NCI-H345 treated with DMSO at 0.1 percent for 48 hours (cell line): ENCODE data around the gene NXPH4.

Experiments used
- DNase-seq: peaks from one replicate; lab custom pipeline; 2025; ENCODE audit not compliant: unreplicated experiment; lab: John Stamatoyannopoulos, UW

The NXPH4 gene

DNA sequence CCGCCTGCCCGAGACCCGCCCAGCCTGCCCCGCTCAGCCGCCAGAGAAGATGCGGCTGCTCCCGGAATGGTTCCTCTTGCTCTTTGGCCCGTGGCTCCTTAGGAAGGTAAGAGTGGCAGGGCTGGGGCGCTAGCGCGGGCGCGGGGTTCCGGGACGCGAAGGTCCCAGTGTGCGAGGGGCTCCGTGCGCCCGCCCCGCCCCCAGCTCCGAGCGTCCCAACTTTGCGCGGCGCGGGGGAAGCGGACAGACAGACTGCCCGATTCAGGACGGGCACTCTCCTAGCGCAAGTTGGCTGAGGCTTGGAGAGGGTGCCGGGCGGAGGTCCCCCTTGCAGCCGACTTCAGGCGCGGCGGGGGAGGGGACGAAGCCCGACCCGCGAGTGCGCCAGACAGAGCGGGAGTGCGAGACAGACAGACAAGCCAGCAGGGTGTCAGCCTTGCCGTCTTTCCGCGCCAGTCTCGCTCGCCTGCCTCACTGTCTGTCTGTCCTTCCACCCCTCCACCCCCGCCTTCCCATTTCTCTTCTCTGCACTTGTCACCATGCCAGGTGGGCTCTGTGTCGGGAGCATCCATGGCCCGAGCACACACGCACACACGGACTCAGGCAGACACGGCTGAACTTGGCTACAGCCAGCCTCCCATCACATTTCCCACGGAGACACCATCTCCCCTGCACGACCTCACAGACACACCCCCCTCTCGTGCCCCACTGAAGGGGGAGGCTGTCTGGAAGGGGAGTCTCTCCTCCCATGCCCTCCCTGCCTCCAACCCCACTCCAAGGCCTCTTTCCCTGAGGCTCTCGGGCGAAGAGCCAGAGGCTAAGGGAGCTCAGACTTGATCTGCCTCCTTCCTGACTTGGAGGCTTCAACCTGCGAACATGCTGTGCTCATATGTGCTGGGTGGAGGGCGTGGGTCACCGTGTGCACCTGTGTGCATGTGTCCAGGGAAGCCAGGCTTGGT lies 606 bp downstream of the NXPH4 start:
- DNase-seq, result peak; percentile 10

DNA sequence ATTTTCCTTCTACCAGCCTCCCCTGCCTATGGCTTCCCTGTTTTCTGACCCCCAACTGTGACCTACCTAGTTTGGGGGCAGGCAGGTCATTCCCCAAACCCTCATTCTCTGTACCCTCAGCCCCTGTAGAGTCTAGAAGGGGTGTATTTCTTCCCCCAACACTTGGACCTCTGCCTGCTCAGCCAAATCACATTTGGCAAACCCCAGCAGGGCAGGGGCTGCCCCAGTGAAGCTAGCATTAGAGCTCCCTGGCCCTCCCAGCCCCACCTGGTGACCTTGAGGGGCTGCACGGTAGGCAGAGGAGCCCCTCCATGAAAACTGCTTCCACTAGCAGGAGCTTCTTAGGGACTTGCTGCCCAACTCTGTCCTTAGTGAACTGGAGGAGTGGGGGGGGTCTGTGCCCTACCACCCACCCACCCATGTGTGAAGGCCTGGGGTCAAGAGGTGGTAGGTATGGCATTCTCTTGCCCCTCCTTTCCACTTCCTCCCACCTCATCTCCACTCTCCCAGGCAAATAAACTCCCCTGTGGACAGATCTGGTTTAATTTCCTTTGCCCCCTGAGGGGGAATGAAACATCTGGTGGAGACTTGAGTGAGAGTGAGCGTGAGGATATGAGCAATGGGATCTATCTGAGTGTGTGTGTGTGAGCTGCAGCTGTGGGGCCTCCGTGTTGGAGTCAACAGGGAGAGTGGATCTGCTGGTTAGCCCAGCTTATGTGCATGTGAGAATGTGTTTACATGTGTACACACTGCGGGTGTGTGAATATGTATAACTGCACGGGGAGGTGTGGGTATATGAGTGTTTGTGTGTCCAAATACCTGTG lies 1.6 kb downstream of the NXPH4 start:
- DNase-seq, result no peak

DNA sequence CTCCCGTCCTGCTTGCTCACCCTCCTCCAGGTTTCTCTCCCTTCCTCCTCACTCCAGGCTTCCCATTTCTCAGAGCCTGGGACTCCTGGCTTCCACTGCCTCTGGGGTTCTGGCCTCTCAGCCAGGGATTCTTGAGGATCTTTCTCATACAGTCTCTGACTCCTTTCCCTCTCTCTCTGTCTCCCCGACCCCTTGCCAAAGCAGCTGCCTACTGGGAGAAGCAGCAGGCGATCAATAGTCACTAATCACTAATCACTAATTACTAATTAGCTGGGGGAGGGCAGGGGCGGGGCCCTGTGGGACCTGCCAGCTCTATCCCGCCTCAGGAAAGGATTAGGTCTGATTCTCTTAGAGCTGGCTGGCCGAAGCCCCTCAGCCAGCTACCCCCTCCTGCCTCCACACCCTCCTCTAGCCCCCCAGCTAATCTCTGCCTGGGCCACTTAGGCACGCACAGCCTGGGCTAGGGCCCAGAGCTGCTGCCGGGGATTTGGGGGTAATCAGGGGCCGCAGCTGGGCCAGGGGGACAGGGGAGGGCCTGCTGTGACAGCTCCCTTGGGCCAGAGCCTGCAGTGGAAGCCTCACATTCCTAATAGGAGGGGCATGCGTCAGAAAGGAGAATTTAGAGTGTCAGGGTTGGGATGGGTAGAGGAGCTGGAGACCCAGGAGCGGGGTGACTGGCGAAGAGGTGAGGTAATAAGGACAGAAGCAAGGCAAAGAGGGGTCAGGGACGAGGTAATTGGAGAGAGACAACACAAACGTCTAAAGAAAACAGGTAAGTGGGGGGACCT lies 2.8 kb downstream of the NXPH4 start:
- DNase-seq, result no peak

DNA sequence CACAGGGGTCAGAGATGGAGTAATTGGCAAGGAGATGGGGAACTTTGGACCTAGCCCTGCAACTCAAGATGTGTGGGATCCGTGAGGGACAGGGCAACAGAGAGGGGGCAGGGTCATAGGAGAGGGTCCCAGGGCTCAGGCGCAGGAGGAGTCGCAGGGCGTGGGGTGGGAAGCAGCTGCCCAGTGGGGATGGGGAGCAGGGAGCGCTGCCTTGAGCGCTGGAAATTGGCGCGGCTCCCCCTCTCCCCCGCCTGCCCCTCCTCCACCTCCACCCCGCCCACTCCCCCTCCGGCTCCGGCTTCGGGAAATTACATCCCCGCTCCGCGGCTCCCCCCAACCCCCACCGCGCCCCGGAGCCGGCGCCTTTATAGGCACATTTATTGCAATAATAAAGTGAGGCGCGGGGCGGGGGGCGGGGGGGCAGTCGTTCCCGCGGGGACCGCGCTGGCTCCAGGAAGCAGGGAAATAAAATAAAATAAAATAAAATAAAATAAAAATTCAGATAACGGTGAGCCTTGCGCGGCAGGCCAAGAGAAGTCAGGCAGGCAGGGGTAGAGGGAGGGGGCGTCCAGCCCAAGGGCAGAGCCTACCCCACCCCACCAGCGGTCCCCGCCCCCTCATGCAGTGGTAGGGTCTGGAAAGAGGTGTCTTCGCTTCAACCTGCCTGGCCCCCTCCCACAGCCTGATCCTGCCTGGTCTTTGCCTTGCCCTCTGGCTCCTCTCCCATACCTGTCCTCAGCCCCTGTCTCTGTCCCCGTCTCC lies 3.6 kb downstream of the NXPH4 start:
- DNase-seq, result no peak

DNA sequence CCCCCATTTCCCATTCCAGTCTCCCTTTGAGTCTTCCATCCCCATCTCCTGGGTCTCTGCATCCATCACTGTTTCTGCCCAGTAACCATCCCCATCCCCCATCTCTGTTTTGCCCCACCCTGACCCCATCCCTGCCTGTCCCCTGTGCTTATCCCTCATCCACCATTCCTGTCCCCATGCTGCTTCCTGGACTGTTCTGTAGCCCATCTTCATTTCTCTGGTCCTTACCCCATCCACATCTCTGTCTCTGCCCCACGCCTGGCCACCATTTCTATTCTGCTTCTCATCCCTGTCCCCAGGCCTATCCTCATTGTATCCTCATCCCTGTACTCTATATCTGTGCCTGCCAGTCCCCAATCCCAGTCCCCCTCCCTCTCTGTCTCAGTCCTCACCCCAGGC lies 4.2 kb downstream of the NXPH4 start:
- DNase-seq, result no peak

DNA sequence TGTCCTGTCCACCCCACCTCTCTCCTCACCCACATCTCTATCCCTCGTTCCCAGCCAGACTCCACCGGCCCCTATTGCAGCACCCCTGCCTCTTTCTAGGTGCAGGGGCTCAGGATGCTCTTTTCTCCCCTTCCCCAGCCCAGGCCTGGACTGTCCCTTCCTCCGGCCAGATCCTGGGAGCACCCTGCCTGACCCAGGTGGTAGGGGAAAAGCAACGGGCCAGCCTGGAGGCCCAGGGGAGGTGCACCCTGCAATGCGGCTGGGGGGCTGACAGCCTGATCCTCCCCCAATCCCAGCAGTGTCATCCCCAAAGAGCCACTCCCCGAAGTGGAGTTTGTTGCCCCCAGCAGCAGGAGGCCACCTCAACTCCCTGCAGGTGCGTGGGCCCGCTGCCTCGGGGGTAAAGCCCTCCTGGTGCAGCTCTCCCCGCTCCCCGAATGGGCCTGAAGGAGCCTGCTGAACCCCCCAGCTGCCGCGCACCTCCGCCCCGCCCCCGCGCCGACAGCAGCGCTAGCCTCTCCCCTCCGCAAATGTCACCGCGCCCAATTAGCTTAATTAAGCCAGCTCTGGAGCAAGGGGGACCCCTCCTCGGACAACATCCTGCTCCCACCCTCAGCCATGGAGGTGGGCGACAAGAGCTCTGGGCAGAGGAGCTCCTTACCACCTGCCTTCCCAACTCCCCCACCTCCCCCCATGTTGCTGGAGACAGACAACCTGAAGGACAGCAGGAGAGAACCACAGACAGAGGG lies 4.7 kb downstream of the NXPH4 start:
- DNase-seq, result no peak

DNA sequence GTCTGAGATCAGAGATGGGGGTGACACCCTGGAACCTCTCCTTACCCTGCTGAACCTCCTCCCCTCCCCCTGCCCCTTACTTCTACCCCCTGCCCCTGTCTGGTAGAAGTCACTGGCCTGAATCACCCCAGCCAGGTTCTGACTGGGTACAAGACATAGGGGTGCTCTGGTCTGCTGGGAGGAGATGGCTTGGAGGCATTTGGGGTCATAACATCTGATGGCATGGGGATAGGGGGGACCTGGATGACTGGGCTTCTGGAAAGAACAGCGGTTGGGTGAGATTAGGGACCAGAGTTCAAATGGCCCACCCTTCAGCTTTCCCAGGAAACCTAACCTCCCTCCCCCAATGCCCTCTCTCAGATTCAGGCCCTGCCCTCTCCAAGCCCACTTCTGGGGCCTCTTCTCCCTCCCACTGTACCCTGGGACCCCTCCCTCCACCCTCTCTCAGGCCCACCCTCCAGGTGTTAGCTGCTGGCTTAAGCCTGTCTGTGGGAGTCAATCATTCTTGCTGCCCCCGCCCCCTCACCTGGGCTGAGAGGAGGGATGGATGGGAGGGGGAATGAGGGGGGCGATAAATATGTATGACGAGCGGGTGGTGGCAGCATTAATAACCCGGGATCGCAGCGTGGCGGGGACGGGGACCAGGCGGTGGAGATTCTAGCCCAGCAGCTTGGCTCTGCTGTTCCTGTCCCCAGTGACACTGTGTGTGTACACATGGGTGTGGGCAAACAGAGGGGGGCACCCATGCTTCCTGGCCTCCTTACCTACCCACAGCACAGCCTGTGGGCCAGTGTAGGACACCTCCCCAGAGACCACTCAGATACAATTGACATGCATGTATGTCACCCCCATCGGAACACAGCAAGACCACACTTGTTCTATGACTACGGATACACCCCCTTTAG lies 5.9 kb downstream of the NXPH4 start:
- no peak for DNase-seq

DNA sequence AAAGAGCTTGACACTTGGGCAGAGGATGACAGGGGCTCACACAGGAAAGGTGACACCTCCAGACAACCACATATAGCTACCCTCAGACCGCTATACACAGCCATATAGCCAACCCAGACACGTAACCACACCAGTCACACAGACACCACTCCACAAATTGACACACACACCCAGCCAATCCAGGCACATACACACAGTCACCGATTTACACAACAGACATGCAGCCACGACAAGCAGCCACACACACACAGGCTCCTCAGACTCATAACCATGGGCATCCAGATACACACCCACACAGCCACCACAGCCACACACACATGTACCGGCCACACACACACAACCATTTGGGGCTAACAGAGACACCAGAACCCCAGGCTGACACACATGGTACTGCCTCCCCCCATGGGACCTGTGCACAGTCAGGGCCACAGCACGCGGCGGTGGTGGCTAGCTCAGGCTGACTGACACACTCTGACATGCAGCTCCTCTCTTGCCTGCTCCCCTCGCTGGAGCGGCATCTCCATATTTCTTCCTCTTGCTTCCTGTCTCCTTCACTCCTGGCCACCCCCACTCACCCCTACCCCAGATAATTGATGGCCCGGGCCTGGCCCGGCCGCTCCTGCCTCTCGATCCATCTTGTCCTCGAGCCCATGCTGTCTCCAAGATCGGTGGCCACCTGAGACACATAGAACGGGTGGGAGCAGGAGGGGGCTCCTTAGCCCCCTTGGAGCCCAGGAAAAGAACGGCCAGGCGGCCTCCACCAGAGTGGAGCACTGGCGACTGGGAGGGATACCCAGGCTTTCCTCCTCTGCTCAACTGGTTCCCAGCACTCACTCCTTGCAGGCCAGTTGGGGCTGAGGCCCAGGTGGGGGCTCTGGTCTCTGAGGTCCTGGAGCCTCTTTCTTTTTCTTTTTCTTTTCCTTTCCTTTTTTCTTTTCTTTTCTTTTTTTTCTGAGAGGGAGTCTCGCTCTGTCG lies 6.9 kb downstream of the NXPH4 start:
- DNase-seq, result no peak

DNA sequence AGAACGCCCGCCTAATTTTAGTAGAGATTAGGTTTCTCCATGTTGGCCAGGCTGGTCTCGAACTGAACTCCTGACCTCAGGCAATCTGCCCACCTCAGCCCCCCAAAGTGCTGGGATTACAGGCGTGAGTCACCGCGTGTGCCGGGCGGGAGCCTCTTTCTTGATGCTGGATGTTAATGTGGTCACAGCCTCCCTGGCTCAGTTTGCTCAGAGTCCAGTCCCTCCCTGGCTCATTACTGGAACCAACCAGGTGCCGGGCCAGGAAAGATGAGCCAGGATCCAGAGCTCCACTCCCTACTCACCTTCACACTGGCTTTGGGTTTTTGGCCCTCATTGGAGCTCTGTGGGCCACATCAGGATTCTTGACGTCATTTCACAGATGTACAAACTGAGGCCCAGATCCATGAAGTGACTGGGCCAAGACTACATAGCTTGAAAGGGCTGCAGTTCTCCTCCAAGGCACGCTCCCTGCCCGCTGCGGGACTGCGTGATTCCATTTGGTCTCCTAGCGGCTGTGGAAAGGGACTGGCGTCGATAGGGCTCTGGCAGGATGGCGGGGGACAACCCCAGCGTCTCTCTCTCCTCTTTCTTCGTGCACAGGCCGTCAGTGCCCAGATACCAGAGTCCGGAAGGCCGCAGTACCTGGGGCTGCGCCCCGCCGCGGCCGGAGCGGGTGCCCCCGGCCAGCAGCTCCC lies 7.8 kb downstream of the NXPH4 start:
- DNase-seq, result no peak

DNA sequence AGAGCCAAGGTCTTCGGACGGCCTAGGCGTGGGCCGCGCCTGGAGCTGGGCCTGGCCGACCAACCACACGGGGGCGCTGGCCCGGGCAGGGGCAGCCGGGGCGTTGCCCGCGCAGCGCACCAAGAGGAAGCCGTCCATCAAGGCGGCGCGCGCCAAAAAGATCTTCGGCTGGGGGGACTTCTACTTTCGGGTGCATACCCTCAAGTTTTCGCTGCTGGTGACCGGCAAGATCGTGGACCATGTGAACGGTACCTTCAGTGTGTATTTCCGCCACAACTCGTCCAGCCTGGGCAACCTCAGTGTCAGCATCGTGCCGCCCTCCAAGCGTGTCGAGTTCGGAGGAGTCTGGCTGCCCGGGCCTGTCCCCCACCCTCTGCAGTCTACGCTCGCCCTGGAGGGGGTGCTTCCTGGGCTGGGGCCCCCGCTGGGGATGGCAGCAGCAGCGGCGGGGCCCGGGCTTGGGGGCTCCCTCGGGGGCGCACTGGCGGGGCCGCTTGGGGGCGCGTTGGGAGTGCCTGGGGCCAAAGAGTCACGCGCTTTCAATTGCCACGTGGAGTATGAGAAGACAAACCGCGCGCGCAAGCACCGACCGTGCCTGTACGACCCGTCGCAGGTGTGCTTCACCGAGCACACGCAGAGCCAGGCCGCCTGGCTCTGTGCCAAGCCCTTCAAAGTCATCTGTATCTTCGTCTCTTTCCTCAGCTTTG lies 8.5 kb downstream of the NXPH4 start:
- peak; percentile 10 for DNase-seq

DNA sequence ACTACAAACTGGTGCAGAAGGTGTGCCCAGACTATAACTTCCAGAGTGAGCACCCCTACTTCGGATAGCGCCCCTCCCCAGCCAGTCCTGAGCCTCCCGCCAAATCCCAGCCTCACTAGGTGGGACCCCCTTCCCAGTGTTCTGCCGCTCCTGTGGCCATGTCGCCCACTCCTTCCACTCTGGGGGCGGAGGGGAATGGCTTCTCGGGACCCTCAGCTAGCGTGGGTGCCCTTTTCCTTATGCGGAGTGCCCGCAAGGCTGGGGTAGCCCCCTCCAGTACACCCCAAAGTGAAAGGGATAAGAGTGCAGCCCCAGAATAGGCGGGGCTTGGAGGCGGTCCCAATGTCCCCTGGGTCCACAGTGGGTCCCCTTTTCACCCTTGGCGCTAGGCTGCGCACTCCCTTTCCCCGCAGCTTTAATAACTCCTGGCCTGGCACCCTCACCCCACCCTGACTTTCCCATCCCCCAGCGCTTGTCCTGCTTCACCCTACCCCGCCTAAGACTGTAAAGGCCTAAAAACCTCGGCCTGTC lies 9.2 kb downstream of the NXPH4 start:
- no peak for DNase-seq

DNA sequence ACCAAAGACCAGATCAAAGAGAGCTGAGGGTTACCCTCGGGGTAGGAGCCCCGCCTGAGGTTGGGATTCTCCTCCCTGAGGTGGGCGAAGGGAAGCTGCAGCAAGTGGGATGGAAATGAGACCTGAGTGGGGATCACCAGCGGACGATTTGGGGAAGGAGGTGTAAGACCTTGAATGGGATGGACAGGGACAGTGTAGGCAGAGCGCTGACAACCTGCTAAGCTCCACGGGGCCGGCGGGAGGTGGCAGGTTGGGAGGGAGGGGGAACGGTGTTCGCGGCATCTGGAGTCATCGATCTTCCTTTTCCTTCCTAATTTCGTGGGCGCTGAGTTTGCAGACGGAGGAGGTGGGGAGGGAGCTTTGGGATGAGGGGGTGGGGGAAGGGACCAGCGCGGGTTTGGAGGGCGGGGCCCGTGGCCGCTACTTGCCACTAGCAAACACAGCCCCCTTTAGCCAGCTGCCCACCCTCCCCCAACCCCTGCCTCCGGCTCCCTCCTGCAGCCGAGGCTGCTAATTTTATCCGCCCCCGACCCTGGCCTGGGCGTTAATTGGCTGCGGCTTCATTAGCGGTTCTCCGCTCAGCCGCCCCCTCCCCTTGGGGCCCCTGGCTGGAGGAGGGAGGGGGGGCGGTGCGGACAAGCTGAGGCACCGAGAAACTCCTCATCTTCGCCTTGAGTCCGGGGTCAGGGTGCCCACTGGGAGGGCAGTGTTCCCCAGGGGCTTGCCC lies 10.2 kb downstream of the NXPH4 start:
- DNase-seq, result no peak

DNA sequence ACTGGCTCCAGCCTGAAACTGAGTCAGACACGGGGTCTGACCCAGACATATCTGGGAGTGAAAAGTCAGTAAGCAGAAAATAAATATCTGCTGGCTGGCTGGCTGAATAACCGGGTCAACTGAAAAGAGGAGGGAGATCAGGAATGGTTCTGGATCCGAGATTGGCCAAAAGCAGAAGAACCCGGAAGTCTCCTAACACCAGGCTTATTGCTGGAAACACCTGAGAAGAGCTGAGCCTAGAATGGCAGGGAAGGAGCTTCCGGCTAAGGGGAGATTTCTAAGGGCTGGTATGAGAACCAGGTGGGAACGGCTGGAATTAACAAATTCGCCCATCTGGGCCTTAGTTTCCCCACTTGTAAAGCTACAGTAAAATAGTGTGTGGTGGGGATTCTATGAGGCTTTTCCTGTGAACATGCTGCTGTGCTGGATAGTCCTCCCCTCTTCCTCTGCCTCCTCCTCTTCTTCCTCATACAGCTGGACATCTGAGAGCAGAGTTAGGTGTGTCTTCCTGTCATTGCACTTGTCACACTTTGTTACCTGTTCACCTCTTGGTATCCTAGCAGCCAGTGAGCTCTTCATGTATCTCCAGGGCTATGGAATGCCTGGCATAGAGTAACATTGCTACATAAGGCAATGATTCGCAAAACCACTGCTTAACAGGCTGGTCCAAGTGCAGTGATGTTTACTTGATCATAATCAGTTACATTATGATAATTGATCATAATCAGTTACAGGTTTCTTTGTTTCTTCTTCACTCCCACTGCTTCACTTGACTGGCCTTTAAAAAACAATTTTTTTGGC lies 10.9 kb downstream of the NXPH4 start:
- no peak for DNase-seq

DNA sequence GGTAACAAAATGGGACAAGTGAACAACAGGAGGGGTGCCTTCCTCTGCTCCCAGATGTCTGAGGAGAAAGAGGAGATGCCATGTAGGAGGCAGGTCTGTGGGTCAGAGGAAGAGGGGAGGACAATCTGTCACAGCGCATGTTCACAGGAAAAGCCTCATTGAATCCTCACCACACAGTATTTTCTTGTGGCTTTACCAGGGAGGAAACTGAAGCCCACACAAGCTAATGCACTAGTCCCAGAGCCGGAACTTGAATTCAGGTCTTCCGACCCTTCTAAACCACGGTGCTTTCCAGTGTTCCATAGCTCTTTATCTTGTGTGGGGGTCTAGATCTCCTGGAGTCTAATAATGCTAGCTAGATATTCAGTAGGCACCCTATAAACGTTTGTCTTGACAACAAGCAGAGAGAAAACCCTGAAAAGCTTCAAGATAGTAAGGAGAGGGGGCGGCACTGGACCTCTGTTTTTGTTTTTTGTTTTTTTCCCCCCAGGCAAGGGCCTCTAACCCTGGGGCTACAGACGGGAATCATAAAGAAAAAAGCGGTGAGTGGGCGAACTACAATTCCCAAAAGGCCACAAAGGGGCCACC lies 12.5 kb downstream of the NXPH4 start:
- DNase-seq, result no peak
